Natural killer cell (primary cell): ENCODE data around the gene KRTAP5-2. TPM values are rescaled to one million over a fixed set of nuclear protein-coding genes. Genes with fewer than 3 reads are reported as not detected.

Source experiments
- ATAC-seq, 3 donors: fragments of 150-1000 bp in 2 of 3; fragments of 200-7000 bp in 1 of 3; cut with Tn5 transposase; 1 replicate in 1 of 3; 2 replicates in 2 of 3; pipeline ENCODE4 v1.10.0; 2021; ENCODE audit warnings: mild to moderate bottlenecking in 2 of 3, moderate library complexity in 2 of 3
- DNase-seq, 2 donors: peaks; one replicate each; pipeline versions ENCODE4 v3.0.0 to v3.0.0-alpha.2; 2013 to 2021; ENCODE audit warnings: mixed read lengths in 1 of 2
- H3K27ac ChIP-seq: one replicate; pipeline ENCODE4 v1.5.1; 2013; ENCODE audit warnings: mild to moderate bottlenecking, low read length
- H3K27me3 ChIP-seq: one replicate; pipeline ENCODE4 v1.6.1; 2013; ENCODE audit warnings: low read length; ENCODE audit not compliant: control insufficient read depth, insufficient read depth
- H3K36me3 ChIP-seq: one replicate; pipeline ENCODE4 v1.6.1; 2013; ENCODE audit warnings: low read length; ENCODE audit not compliant: control insufficient read depth, insufficient read depth
- H3K4me1 ChIP-seq: one replicate; pipeline ENCODE4 v1.6.1; 2013; ENCODE audit warnings: low read length; ENCODE audit not compliant: control insufficient read depth, insufficient read depth
- H3K4me3 ChIP-seq: one replicate; pipeline ENCODE4 v1.5.1; 2013; ENCODE audit warnings: low read length
- H3K9me3 ChIP-seq: one replicate; pipeline ENCODE4 v1.6.1; 2013; ENCODE audit warnings: low read length; ENCODE audit not compliant: control insufficient read depth, insufficient read depth
- H3K27ac Mint-ChIP-seq, 2 donors: one replicate each; pipeline ENCODE4 v1.8.0; 2022; ENCODE audit warnings: mild to moderate bottlenecking in 2 of 2, mixed read lengths in 2 of 2, moderate library complexity in 1 of 2
- H3K27me3 Mint-ChIP-seq, 2 donors: one replicate each; pipeline ENCODE4 v1.8.0; 2022; ENCODE audit warnings: low read depth in 2 of 2, mixed read lengths in 2 of 2
- H3K36me3 Mint-ChIP-seq: one replicate; pipeline ENCODE4 v1.8.0; 2022; ENCODE audit warnings: mixed read lengths
- H3K4me1 Mint-ChIP-seq, 2 donors: one replicate each; pipeline ENCODE4 v1.8.0; 2022; ENCODE audit warnings: mixed read lengths in 2 of 2
- H3K4me3 Mint-ChIP-seq: one replicate; pipeline ENCODE4 v1.8.0; 2022; ENCODE audit warnings: mild to moderate bottlenecking, moderate library complexity, mixed read lengths
- H3K9me3 Mint-ChIP-seq, 2 donors: one replicate each; pipeline ENCODE4 v1.8.0; 2022; ENCODE audit warnings: mixed read lengths in 2 of 2
- WGBS: methylation state at CpG from one replicate; pipeline ENCODE4 v1.1.7; 2013; ENCODE audit warnings: missing lambda C conversion rate; ENCODE audit not compliant: insufficient coverage; 5-methylcytosine and 5-hydroxymethylcytosine counted together
- intact Hi-C: fragments of 100-400 bp; cut with micrococcal nuclease; formaldehyde crosslinking; loops from one replicate; pipeline ENCODE4 v1.14.2; 2022
- total RNA-seq, 4 donors: library from RNA; stranded (reverse); fragments of 120-200 nt in 1 of 4; gene quantifications; one replicate each; pipeline versions ENCODE4 v1.2.3 to v1.2.4, GENCODE V29; 2013 to 2022
- TF ChIP-seq, protein P1 (sequence below): fragments of 200-600 bp; IDR thresholded peaks from one replicate; pipeline ENCODE4 v1.8.0; 2022; ENCODE audit warnings: antibody characterized with exemption

KRTAP5-2 gene
- total RNA-seq, 3 donors from 2014 or later (not counting 1 experiment from before 2014, with no cell fraction given) = not detected

DNA sequence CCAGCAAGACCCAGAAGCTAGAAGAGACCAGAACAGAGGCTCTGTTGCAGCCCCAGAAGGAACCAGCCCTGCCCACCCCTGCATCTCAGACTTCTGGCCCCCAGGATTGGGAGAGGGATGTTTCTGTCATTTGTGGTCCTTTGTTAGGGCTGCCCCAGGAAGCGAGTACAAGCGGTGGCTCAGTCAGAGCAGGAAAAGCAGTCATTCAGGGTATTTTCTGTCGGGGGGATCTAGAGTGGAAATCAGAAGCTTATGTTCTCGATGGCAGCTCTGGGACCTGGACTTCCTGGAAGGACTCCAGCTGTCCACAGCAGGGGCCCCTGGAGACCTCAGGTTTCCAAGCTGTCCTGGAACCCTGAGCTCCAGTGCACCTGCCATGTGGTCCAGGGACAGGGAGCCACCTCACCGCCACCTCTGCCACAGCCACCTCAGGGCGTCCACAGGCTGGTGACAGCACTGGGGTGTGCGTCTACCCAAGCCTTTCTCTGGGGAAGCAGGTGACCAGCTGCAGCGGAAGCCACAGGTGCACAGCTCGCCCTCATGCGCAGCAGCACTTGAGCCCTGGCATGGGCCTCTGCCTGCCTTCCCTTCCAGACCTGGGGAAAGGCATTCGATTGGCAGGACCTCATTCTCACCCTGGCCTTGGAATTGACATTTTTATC, 34.1 kb upstream of the KRTAP5-2 start:
- TF ChIP-seq, protein P1, sequence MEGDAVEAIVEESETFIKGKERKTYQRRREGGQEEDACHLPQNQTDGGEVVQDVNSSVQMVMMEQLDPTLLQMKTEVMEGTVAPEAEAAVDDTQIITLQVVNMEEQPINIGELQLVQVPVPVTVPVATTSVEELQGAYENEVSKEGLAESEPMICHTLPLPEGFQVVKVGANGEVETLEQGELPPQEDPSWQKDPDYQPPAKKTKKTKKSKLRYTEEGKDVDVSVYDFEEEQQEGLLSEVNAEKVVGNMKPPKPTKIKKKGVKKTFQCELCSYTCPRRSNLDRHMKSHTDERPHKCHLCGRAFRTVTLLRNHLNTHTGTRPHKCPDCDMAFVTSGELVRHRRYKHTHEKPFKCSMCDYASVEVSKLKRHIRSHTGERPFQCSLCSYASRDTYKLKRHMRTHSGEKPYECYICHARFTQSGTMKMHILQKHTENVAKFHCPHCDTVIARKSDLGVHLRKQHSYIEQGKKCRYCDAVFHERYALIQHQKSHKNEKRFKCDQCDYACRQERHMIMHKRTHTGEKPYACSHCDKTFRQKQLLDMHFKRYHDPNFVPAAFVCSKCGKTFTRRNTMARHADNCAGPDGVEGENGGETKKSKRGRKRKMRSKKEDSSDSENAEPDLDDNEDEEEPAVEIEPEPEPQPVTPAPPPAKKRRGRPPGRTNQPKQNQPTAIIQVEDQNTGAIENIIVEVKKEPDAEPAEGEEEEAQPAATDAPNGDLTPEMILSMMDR = no peak
- ATAC-seq = no peak
- DNase-seq = no peak
- H3K4me3 ChIP-seq = no peak overlapping the region
- H3K27me3 ChIP-seq = peaks cover 7% of the 10 kb centered on the region
- no peak overlapping the region for H3K4me3 Mint-ChIP-seq
- no peak overlapping the region for H3K27ac Mint-ChIP-seq
- intact Hi-C loops = no loop called here
- peaks cover 43 to 58% of the 10 kb centered on the region in 2 donors for H3K27me3 Mint-ChIP-seq
- no peaks in the 10 kb centered on the region for H3K4me1 Mint-ChIP-seq
- H3K4me1 ChIP-seq = peaks cover 9% of the 10 kb centered on the region
- H3K9me3 ChIP-seq = no peaks in the 10 kb centered on the region
- H3K36me3 ChIP-seq = no peaks in the 10 kb centered on the region
- WGBS = 47% methylated on average over 11 of the region's 11 CpGs
- no peaks in the 10 kb centered on the region for H3K36me3 Mint-ChIP-seq
- no peaks in the 10 kb centered on the region for H3K9me3 Mint-ChIP-seq
- H3K27ac ChIP-seq = no peak overlapping the region

DNA sequence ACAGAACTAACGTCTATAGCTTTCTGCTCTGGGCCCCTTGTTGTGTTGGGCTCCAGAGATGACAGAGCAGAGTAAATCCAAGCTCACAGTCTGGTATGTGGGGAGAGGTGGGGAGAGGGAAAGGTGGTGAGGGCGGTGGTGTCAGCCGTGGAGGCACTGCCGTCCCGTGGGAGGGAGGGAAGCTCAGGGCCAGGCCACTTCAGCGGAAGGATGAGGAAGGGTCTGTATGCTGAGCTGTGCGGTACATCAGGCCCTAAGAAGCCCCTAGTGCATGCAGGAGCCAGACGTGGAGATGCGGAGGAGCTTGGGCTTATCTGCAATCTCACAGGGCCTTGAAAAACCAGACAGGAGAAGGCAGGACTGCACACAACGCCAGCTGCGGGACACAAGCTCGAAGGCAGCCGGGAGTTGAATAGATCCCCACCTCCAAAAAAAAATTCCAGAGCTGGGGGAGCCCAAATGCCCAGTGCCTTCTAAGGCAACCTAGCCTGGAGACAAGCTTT, 33.0 kb upstream of the KRTAP5-2 start:
- Mint-ChIP-seq H3K27me3 (peaks cover 46 to 58% of the 10 kb centered on the region in 2 donors), H3K9me3 (no peaks in the 10 kb centered on the region), H3K27ac (no peak overlapping the region), H3K4me3 (no peak overlapping the region), H3K4me1 (no peaks in the 10 kb centered on the region), H3K36me3 (no peaks in the 10 kb centered on the region)
- ATAC-seq = no peak
- no peak for DNase-seq
- peaks cover 9% of the 10 kb centered on the region for H3K4me1 ChIP-seq
- no peak overlapping the region for H3K4me3 ChIP-seq
- H3K27ac ChIP-seq = no peak overlapping the region
- no peaks in the 10 kb centered on the region for H3K36me3 ChIP-seq
- no peaks in the 10 kb centered on the region for H3K9me3 ChIP-seq
- 86% methylated on average over 13 of the region's 13 CpGs for WGBS
- TF ChIP-seq, protein P1 = no peak
- H3K27me3 ChIP-seq = peaks cover 7% of the 10 kb centered on the region
- intact Hi-C loops = no loop called here

DNA sequence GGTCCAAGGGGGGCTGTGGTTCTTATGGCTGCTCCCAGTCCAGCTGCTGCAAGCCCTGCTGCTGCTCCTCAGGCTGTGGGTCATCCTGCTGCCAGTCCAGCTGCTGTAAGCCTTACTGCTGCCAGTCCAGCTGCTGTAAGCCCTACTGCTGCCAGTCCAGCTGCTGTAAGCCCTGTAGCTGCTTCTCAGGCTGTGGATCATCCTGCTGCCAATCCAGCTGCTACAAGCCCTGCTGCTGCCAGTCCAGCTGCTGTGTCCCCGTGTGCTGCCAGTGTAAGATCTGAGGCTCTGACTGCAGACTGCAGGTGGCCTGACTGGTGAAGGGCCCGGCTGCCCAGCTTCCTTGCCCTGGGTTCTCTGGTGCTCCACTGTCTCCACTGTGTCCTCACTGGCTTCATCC, 32.2 kb upstream of the KRTAP5-2 start:
- Mint-ChIP-seq H3K4me1 (no peaks in the 10 kb centered on the region), H3K36me3 (no peaks in the 10 kb centered on the region)
- H3K27me3 ChIP-seq = peaks cover 7% of the 10 kb centered on the region

More for the DNA sequence above, 32.2 kb upstream of the KRTAP5-2 start:
- H3K27me3 Mint-ChIP-seq = peaks cover 38 to 49% of the 10 kb centered on the region in 2 donors
- no peak overlapping the region for H3K4me3 Mint-ChIP-seq
- Histone ChIP-seq H3K4me1 (peaks cover 9% of the 10 kb centered on the region), H3K4me3 (no peak overlapping the region), H3K9me3 (no peaks in the 10 kb centered on the region), H3K36me3 (no peaks in the 10 kb centered on the region), H3K27ac (no peak overlapping the region)
- TF ChIP-seq, protein P1 = no peak
- no peaks in the 10 kb centered on the region for H3K9me3 Mint-ChIP-seq
- intact Hi-C loops = no loop called here
- ATAC-seq = no peak
- no peak for DNase-seq
- 63% methylated on average over 2 of the region's 2 CpGs for WGBS
- no peak overlapping the region for H3K27ac Mint-ChIP-seq
